ENCODE measurements around the gene NLRC3. TPM values are rescaled to one million over a fixed set of nuclear protein-coding genes. Genes with fewer than 3 reads are reported as not detected.

Gene NLRC3
- total RNA-seq, 2 experiments from 2014 or later, result 14.9 to 20.5 TPM

Other genes with a start within 250 kb of the NLRC3 start
- gene OR2C1, start 221.5 kb downstream of the NLRC3 start, total RNA-seq, result not detected
- gene ZSCAN32, start 176.4 kb downstream of the NLRC3 start, total RNA-seq, result 10 to 100 TPM; 15.7 to 17.4 TPM
- 1 to 10 TPM; 7.4 to 9.5 TPM for gene ZNF174, start 176.2 kb downstream of the NLRC3 start, total RNA-seq
- 1 to 10 TPM; 1.9 to 2.4 TPM for gene ZNF597, start 133.9 kb downstream of the NLRC3 start, total RNA-seq
- 10 to 100 TPM; 25.9 to 38.9 TPM for gene NAA60, start 133.7 kb downstream of the NLRC3 start, total RNA-seq
- gene C16orf90, start 81.9 kb downstream of the NLRC3 start, total RNA-seq, result not detected
- 10 to 100 TPM; 20.2 to 21.3 TPM for gene CLUAP1, start 76.4 kb downstream of the NLRC3 start, total RNA-seq
- 10 to 100 TPM; 10.7 to 11.7 TPM for gene SLX4, start 34.2 kb upstream of the NLRC3 start, total RNA-seq
- 10 to 100 TPM; 10.1 to 11.3 TPM for gene DNASE1, start 77.3 kb upstream of the NLRC3 start, total RNA-seq
- 100 to 1,000 TPM; 306 to 360 TPM for gene TRAP1, start 140.1 kb upstream of the NLRC3 start, total RNA-seq